Lung (tissue), 12 donors: ENCODE measurements around the gene EXOSC2. TPM values are rescaled to one million over a fixed set of nuclear protein-coding genes. Genes with fewer than 3 reads are reported as not detected.

Source experiments
- ATAC-seq: fragments of 200-7000 bp; cut with Tn5 transposase; one replicate; pipeline ENCODE4 v1.9.1; 2020; ENCODE audit warnings: moderate number of reproducible peaks; ENCODE audit not compliant: insufficient read depth, low FRiP score
- DNase-seq, 3 donors: peaks; one replicate each; pipeline ENCODE4 v3.0.0-alpha.2; 2013 to 2017
- H3K27ac ChIP-seq, 2 donors: one replicate each; pipeline ENCODE4 v1.5.1; 2013; ENCODE audit warnings: mild to moderate bottlenecking in 2 of 2, moderate library complexity in 2 of 2, control low read depth in 1 of 2, inconsistent platforms in 1 of 2, low read depth in 1 of 2, low read length in 1 of 2
- H3K27me3 ChIP-seq, 3 donors: one replicate each; pipeline ENCODE4 v1.5.1; 2013; ENCODE audit warnings: low read length in 2 of 3; ENCODE audit not compliant: control insufficient read depth in 3 of 3, insufficient read depth in 3 of 3
- H3K36me3 ChIP-seq, 4 donors: one replicate each; pipeline ENCODE4 v1.5.1; 2013; ENCODE audit warnings: low read length in 4 of 4, mild to moderate bottlenecking in 1 of 4, moderate library complexity in 1 of 4; ENCODE audit not compliant: control insufficient read depth in 4 of 4, insufficient read depth in 4 of 4
- H3K4me1 ChIP-seq, 5 donors: one replicate each; pipeline ENCODE4 v1.5.1; 2013; ENCODE audit warnings: low read length in 5 of 5, mild to moderate bottlenecking in 2 of 5, moderate library complexity in 1 of 5; ENCODE audit not compliant: control insufficient read depth in 5 of 5, insufficient read depth in 5 of 5
- H3K4me3 ChIP-seq: one replicate; pipeline ENCODE4 v1.5.1; 2013; ENCODE audit warnings: mild to moderate bottlenecking, control low read depth, moderate library complexity
- H3K9ac ChIP-seq, 2 donors: one replicate each; pipeline ENCODE4 v1.5.1; 2013; ENCODE audit warnings: low read length in 2 of 2, control low read depth in 1 of 2; ENCODE audit not compliant: insufficient read depth in 1 of 2
- H3K9me3 ChIP-seq, 4 donors: one replicate each; pipeline ENCODE4 v1.5.1; 2013; ENCODE audit warnings: low read length in 3 of 4, mild to moderate bottlenecking in 1 of 4, moderate library complexity in 1 of 4; ENCODE audit not compliant: control insufficient read depth in 4 of 4, insufficient read depth in 3 of 4
- WGBS, 2 donors: extraction: QIAGEN DNeasy Blood & Tissue Kit; methylation state at CpG; one replicate each; pipeline ENCODE4 v1.1.7; 2013; 5-methylcytosine and 5-hydroxymethylcytosine counted together
- polyA plus RNA-seq, 2 donors: library from polyadenylated mRNA; stranded (reverse); fragments of 200-250 nt; gene quantifications; one replicate each; pipeline ENCODE4 v1.2.1, GENCODE V29; 2013
- total RNA-seq, 2 donors: library from RNA; depleted of rRNA in 1 of 2; stranded (reverse); fragments of >200 nt in 1 of 2; gene quantifications; one replicate each; pipeline ENCODE4 v1.2.1, GENCODE V29; 2014 to 2021
- TF ChIP-seq, protein P1 (sequence below): IDR thresholded peaks from 2 replicates; pipeline ENCODE4 v1.5.1; 2012; ENCODE audit warnings: mild to moderate bottlenecking; ENCODE audit errors: control extremely low read depth, extremely low read depth
- donor health status: control.
- donor health status: control.
- donor health status: Bipolar disorder and iron deficiency.
- donor health status: healthy.
- donor health status: DM: yes; HTN: yes; CAD: no.

EXOSC2 gene
- total and polyA plus RNA-seq, 4 donors, result 15.3 to 23.0 (median 19.0) TPM

DNA sequence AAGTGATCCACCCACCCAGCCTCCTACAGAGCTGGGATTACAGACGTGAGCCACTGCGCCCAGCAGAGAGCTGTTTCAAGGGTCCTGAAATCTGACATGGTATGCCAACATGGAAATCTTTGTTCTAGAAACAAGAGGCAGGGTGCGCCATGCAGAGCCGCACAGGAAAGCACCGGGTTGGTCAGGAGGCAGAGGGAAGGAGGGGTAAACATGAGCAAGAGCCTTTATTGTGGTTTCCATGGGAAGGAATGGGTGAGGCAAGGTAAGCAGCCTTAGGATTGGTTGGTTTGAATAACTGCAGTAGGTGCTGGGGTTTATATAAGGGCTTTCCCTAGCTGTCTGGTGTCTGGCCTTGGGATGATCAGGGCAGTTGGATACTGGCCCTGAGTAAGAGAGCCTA is 5.5 kb upstream of the EXOSC2 start:
- no peak overlapping the region for H3K27ac ChIP-seq
- peaks cover 0 to 5% (median 0%) of the 10 kb centered on the region in 4 donors for H3K9me3 ChIP-seq
- no peak for DNase-seq
- no peak for ATAC-seq
- no peaks in the 10 kb centered on the region for H3K36me3 ChIP-seq
- no peak overlapping the region for H3K4me3 ChIP-seq
- H3K9ac ChIP-seq, result no peak overlapping the region
- WGBS, 2 donors, result 77 to 90% methylated on average over 5 of the region's 5 CpGs
- TF ChIP-seq, protein P1, sequence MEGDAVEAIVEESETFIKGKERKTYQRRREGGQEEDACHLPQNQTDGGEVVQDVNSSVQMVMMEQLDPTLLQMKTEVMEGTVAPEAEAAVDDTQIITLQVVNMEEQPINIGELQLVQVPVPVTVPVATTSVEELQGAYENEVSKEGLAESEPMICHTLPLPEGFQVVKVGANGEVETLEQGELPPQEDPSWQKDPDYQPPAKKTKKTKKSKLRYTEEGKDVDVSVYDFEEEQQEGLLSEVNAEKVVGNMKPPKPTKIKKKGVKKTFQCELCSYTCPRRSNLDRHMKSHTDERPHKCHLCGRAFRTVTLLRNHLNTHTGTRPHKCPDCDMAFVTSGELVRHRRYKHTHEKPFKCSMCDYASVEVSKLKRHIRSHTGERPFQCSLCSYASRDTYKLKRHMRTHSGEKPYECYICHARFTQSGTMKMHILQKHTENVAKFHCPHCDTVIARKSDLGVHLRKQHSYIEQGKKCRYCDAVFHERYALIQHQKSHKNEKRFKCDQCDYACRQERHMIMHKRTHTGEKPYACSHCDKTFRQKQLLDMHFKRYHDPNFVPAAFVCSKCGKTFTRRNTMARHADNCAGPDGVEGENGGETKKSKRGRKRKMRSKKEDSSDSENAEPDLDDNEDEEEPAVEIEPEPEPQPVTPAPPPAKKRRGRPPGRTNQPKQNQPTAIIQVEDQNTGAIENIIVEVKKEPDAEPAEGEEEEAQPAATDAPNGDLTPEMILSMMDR, result no peak
- peaks cover 0 to 12% (median 3%) of the 10 kb centered on the region in 5 donors for H3K4me1 ChIP-seq
- H3K27me3 ChIP-seq, result no peaks in the 10 kb centered on the region

DNA sequence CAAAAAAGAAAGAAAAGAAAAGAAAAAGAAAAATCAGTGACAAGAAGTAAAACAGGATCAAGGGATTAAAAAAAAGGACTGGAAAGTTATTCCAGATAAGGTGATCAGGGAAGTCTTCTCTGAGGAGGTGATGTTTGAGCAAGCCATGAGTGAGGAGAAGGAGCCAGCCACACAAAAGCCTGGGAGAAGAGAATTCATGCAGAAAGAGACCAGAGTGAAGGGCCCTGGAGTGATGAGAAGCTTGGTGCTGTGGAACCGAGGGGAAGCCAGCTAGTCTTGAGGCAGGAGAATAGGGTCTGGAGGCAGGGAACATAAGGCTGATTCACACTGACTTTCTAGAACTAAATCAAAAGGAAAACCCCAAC is 4.0 kb upstream of the EXOSC2 start:
- H3K9me3 ChIP-seq, result peaks cover 0 to 5% (median 0%) of the 10 kb centered on the region in 4 donors
- no peak for DNase-seq
- no peak overlapping the region for H3K4me3 ChIP-seq
- peak overlapping the region in 1 of 2 donors; percentile 66 for H3K9ac ChIP-seq
- no peaks in the 10 kb centered on the region for H3K27me3 ChIP-seq
- WGBS, 2 donors, result 40 to 42% methylated on average over 1 of the region's 1 CpG
- TF ChIP-seq, protein P1, result no peak
- no peaks in the 10 kb centered on the region for H3K36me3 ChIP-seq
- peak overlapping the region in 1 of 2 donors; percentile 75 for H3K27ac ChIP-seq
- ATAC-seq, result no peak
- H3K4me1 ChIP-seq, result peaks cover 0 to 21% (median 4%) of the 10 kb centered on the region in 5 donors

DNA sequence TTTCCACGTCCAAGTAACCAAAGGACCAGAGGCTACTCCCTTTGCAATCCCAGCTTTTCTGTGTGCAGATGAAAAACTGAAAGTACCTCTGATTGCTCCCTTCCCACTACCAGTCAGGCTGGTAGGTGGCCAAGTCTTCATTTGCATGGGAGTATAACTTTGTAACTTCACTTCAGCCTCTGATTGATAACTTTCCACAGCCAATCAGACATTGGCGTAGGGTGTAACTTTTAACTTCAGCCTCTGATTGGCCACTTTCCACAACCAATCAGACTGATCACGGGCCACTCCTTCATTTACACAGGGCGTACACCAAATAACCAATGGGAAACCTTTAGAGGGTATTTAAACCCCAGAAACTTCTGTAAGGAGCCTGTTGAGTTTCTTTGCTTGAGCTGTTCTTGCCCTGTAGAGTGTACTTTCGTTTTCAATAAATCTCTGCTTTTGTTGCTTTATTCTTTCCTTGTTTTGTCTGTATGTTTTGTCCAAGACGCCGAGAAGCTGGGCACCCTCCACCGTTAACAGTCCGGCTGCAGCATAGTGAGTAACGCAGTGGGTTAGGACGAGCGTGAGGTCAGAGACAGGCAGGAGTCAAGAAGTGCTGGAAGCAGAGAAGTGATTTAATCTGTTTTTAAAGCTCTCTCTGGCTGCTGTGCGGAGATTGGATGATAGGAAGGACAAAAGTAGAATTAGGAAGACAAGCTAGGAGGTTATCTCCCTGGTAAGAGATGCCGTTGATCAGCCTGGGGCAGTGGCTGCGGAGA is 3.5 kb upstream of the EXOSC2 start:
- whole genome bisulfite sequencing, 2 donors, result 53 to 72% methylated on average over 15 of the region's 15 CpGs

More for the DNA sequence above, 3.5 kb upstream of the EXOSC2 start:
- no peak overlapping the region for H3K4me3 ChIP-seq
- peaks cover 0 to under 1% (median under 1%) of the 10 kb centered on the region in 4 donors for H3K36me3 ChIP-seq
- TF ChIP-seq, protein P1, result no peak
- ATAC-seq (peak; percentile 69), DNase-seq (peak; percentile 88 to 99 (median 98))
- peaks cover 0 to 2% (median 0%) of the 10 kb centered on the region in 4 donors for H3K9me3 ChIP-seq
- H3K27me3 ChIP-seq, result no peaks in the 10 kb centered on the region
- H3K4me1 ChIP-seq, result peaks cover 0 to 26% (median 4%) of the 10 kb centered on the region in 5 donors
- peak overlapping the region in 1 of 2 donors; percentile 75 for H3K27ac ChIP-seq
- H3K9ac ChIP-seq, result peak overlapping the region in 1 of 2 donors; percentile 94
